HG02588 (cell line): ENCODE measurements around the gene INHBA.

ENCODE experiments used
- ATAC-seq: cut with Tn5 transposase; IDR thresholded peaks from one replicate; pipeline ENCODE4 v1.9.1; 2021; ENCODE audit warnings: mild to moderate bottlenecking, moderate library complexity; ENCODE audit not compliant: unreplicated experiment

The INHBA gene

GRCh38 chr7:41702635-41703371 is at the start of gene INHBA:
Gene INHBA (minus strand): TSS chr7:41703090. CDS start chr7:41700374, 2,716 bp downstream.
- ATAC-seq = no peak

DNA sequence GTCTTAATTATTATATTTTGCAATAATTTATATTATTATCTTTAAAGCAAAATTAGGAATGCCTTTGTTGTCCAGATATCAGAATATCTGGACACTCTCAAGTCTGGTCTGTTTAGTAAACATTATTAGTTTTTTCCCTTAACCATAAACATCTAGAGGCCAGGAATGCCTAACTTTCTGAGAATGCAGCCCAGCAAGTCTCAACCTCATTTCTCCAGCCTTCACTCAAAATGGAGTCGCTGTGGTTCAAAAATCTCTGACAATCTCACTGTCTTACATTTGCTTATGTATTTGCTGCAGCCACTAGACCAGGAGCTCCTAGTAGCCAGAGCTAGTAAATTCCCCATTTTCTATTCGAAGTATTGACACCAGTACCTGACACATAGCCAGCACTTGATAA is 49.7 kb upstream of the INHBA start:
- ATAC-seq = no peak

- ATAC-seq = no peak
Measured at GRCh38 chr7:41750661-41751540, 48.0 kb upstream of the INHBA start.

GRCh38 chr7:41747961-41748360 is 45.1 kb upstream of the INHBA start:
- no peak for ATAC-seq

DNA sequence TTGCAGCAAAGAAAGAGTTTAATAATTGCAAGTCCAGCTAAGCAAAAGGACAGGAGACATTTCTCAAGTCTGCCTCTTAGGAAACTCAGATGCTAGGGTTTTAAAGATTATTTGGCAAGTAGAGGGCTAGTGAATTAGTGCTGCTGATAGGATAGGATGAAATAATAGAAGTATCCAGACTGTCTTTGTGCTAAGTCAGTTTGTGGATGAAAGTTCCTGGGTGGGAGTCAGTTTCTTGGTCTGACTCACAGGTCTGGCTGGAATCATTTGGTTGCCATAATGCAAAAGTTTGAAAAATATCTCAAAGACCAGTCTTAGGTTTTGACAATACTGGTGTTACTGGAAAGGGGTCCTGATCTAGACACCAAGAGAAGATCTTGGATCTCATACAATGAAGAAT is 42.6 kb upstream of the INHBA start:
- ATAC-seq = no peak

DNA sequence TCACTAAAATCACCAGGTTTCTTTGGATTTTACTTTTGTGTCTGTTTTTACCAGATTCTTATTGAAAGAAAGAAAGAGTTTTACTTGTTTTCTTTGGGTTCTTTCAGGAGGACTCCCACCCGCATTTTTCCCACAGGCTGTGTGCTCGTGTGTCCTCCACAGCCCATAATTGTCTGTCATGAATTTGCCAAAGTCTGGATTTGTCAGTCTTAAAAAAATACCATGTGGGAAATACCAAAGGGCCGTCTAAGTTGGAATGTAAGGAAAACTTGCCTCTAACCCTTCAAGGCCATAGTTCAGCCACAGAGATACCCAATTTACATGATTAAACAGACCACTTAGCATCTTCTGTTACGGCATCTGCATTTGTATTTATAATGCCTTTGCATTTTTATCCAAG is 41.3 kb upstream of the INHBA start:
- ATAC-seq = no peak

- ATAC-seq = no peak
Measured at GRCh38 chr7:41742401-41743020, 39.6 kb upstream of the INHBA start.

- ATAC-seq = no peak
Measured at GRCh38 chr7:41738806-41739205, 35.9 kb upstream of the INHBA start.

- no peak for ATAC-seq
Measured at GRCh38 chr7:41738336-41738735, 35.4 kb upstream of the INHBA start.

DNA sequence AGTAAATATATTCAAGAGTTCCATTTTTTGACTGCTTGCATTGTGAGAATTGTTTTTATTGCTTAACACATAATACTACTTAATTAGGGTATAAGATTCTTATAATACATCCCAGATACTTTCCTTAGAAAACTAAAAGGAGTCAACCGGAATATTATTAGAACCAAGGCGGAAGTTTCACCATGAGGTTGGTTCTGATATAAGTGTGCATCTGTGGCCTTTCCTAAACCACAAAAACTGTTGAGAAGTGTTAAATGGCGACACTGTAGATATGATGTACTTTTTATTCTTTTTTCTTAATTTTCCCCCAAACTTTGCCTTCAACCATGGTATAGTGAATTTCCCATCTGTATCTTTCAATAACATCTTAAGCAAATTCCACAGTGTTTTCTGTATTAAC is 32.3 kb upstream of the INHBA start:
- ATAC-seq = no peak

- ATAC-seq = no peak
Measured at GRCh38 chr7:41732843-41733306, 30.0 kb upstream of the INHBA start.

DNA sequence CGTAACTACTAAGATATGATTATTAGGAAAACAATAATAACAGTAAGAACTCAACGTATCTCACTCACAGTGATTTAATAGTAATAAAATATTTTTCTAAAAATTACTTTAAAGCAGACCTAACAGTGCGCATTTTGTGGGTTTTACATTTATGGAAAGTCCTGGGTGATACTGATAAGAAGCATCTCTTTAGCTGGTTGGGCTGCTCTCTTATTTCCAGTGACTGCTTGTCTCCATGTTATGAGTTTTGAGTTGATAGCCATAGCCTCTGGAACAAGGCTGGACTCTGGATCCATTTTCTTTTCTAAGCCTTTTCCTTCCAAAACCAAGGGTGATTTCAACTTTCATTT is 29.5 kb upstream of the INHBA start:
- no peak for ATAC-seq

DNA sequence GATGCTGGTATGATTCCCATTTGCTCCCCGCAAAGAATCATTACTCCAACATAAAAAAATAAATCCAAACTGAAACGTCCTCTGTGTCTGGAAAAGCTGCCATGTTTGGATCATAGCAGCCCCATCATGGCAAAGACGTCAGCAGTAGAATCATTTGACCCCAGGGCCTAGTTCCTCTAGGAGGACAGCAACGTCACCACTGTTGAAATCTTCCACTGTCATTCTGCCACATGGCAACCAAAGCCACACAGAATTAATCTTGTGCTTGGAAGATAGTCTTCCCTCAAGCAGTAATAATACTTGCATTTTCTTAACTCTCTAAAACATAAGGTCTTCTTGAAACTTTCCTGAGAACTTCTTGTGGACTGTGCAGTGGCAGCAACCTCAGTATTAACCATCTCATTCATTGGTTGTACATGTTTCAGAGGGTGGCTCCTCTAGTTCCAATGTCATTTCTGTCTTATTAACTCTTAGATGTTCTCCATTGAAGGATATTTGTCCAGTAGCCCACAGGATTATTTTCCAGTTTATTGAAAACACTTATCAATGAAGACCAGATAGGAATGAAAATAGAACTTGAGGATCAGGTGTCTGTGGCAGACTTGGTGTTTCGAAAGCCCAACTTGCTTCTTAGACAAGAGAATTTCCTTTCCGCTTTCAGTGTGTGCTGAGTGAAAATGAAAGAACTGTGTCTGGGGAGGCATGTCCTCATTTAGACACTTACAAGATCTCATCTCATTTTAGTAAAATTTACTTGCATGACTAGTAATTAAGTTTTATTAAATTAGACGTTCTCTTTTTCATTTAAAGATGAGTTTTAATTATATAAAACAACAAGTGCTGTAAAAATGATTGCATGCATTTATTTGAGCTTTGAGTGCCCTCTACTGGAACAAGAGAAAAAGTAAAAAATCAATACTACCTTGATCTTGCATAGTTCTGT is 28.9 kb upstream of the INHBA start:
- peak; percentile 98 for ATAC-seq

DNA sequence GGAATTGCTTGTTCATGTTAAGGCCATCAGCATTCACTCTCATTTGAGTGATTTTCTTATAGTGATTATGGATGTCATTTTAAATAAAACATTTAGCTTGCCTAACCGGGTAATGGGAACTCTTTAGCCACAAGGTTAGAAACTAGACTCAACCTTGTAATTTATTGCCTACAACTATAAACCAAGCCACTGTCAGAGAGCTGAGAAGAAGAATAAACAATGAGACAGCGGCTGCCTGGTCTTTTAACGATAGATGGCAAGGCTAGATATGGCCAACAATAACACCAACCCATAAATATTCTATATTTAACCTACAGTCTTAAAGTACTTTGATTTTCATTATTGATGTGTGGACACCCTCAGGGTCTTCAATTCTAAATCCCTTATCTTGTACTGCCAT is 27.8 kb upstream of the INHBA start:
- no peak for ATAC-seq

GRCh38 chr7:41730161-41730560 is 27.3 kb upstream of the INHBA start:
- no peak for ATAC-seq

GRCh38 chr7:41729059-41729458 is 26.2 kb upstream of the INHBA start:
- no peak for ATAC-seq

GRCh38 chr7:41725013-41725412 is 22.1 kb upstream of the INHBA start:
- ATAC-seq = no peak

GRCh38 chr7:41720886-41721285 is 18.0 kb upstream of the INHBA start:
- no peak for ATAC-seq

GRCh38 chr7:41720046-41720445 is 17.2 kb upstream of the INHBA start:
- no peak for ATAC-seq

GRCh38 chr7:41716691-41717090 is 13.8 kb upstream of the INHBA start:
- ATAC-seq = no peak

DNA sequence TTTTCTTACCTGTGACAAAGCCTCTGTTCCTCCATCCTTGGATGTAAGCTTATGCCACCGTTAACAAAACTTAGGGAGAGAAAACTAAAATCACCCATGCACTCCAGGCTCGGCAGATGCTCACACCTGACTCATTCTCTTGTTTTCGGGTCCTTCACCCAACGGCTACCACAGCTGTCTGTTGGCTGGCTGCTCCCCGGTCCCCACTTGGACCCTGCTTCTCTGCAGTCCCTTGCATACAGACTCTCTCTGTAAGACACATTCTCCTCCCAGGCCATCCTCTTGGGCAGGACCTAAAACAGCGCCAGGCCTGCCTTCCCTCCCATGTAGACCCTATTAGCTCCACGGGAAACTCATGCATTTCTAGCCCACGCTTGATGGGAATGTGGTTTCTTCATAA is 12.1 kb upstream of the INHBA start:
- no peak for ATAC-seq
